ENCODE measurements around the gene ACKR1.

The ACKR1 gene

GRCh38 chr1:159222075-159222865 is 17.6 kb downstream of the ACKR1 start:
- no peak for DNase-seq (ENCODE audit: low spot score)

GRCh38 chr1:159223004-159223403 is 18.3 kb downstream of the ACKR1 start:
- no peak for DNase-seq (ENCODE audit: low spot score)

GRCh38 chr1:159228554-159228953 is 23.9 kb downstream of the ACKR1 start:
- DNase-seq (ENCODE audit: low spot score), result no peak

GRCh38 chr1:159229260-159229885 is 24.7 kb downstream of the ACKR1 start:
- DNase-seq (ENCODE audit: low spot score), result no peak

- no peak for DNase-seq (ENCODE audit: low spot score)
Measured at GRCh38 chr1:159229896-159230295, 25.2 kb downstream of the ACKR1 start.

- DNase-seq (ENCODE audit: low spot score), result no peak
Measured at GRCh38 chr1:159239551-159240220, 35.0 kb downstream of the ACKR1 start.

GRCh38 chr1:159247266-159247665 is 42.6 kb downstream of the ACKR1 start:
- DNase-seq (ENCODE audit: low spot score), result no peak

- no peak for DNase-seq (ENCODE audit: low spot score)
Measured at GRCh38 chr1:159248311-159248710, 43.6 kb downstream of the ACKR1 start.

- peak; percentile 29 for DNase-seq (ENCODE audit: low spot score)
Measured at GRCh38 chr1:159250638-159251216, 46.1 kb downstream of the ACKR1 start.

All from D341Med (cell line).